Measurements from ENCODE around the gene HINT2.

The HINT2 gene

DNA sequence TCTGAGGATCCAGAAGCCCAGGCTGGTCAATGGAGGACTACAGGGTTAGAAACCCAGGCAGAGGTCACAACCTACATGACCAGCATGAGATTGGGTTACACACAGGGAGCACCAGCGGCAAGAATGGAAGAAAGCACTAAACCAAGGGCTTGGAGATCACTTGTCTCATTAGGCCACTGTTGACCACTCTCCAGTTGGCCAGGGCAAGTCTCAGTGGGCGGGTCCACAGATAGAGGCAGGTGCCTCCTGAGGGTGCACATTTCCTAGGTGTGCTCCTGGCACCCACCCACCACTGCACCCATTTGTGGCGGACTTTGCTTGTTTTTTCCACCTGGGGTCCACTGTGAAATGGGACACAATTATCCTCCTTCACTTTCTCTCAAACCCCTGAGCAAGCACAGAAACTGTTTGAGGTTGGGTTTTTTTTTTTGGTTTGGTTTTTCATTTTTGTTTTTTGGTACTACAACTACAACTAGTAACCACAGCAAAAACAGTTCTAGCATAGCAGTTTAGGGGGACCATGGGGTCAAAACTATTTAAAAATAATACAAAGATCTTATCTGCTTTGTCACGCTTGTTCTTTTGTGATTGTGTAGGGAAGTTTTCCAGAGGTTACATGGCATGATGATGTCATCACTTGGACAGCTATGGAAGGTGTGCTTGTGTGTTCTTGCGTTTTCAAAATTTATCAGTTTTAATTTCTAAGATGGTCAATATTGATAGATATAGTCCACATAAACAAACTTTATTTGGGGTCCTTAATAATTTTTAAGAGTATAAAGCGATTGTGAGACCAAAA, 17.3 kb downstream of the HINT2 start:
- Histone ChIP-seq H3K9ac (ENCODE audit: low read depth in 1 of 2, low read length in 2 of 2) (no peak overlapping the region), H3K4me1 (ENCODE audit: control insufficient read depth in 1 of 2, insufficient read depth in 2 of 2, low read length in 2 of 2) (peaks cover 2 to 4% of the 10 kb centered on the region in 2 donors), H3K27me3 (ENCODE audit: control insufficient read depth in 1 of 2, insufficient read depth in 2 of 2, low read length in 2 of 2) (no peaks in the 10 kb centered on the region), H3K9me3 (ENCODE audit: control insufficient read depth in 1 of 2, low read length in 2 of 2) (no peaks in the 10 kb centered on the region), H3K36me3 (ENCODE audit: control insufficient read depth in 1 of 2, insufficient read depth in 2 of 2, low read length in 2 of 2) (peaks cover 8 to 28% of the 10 kb centered on the region in 2 donors), H3K27ac (ENCODE audit: low read depth, low read length) (no peak overlapping the region), H3K4me3 (ENCODE audit: low read depth in 1 of 2, low read length in 2 of 2) (no peak overlapping the region)

DNA sequence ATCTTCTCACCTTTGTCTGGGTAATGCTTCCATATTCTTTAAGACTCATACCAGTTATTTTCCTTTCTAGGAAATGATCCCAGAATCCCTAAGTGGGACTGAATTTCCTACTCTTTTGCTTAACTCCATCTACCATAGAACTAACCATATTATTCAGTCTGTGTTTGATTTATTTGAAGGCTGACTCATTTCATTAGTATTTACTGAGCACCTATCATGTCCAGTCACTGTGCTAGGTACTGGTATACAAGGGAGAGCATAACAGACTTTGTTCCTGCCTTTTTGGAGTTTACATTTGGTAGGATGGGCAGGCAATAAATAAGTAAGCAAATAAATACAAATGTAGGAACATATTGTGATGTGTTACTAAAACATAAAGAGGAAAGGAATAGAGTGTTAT, 19.1 kb downstream of the HINT2 start:
- H3K4me1 ChIP-seq (ENCODE audit: control insufficient read depth in 1 of 2, insufficient read depth in 2 of 2, low read length in 2 of 2), result peaks cover 4 to 5% of the 10 kb centered on the region in 2 donors

DNA sequence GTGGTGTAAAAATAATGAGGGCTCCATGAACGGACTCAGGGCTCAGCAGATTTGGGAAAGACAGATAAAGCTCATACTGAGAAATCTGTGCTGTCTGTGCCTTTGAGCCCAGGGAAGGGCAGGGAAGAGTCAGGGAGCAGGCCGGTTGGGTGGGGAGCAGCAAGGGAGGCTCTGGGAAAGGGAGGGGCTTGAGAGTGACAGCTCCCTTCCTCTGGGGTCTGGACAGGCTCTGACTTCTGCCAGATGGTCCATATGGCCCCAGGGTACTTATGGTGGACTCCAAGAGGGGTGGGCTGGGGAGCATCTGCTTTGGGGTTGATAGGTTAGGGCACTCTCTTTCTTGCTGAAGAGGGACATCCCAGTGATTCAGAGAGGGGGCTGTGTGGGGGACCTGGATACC, 21.4 kb downstream of the HINT2 start:
- Histone ChIP-seq H3K4me1 (ENCODE audit: control insufficient read depth in 1 of 2, insufficient read depth in 2 of 2, low read length in 2 of 2) (peaks cover 4 to 5% of the 10 kb centered on the region in 2 donors), H3K9me3 (ENCODE audit: control insufficient read depth in 1 of 2, low read length in 2 of 2) (no peaks in the 10 kb centered on the region), H3K27ac (ENCODE audit: low read depth, low read length) (no peak overlapping the region), H3K36me3 (ENCODE audit: control insufficient read depth in 1 of 2, insufficient read depth in 2 of 2, low read length in 2 of 2) (peaks cover 0 to 10% of the 10 kb centered on the region in 2 donors), H3K27me3 (ENCODE audit: control insufficient read depth in 1 of 2, insufficient read depth in 2 of 2, low read length in 2 of 2) (no peaks in the 10 kb centered on the region), H3K4me3 (ENCODE audit: low read depth in 1 of 2, low read length in 2 of 2) (no peak overlapping the region), H3K9ac (ENCODE audit: low read depth in 1 of 2, low read length in 2 of 2) (no peak overlapping the region)

More for the DNA sequence above, 19.1 kb downstream of the HINT2 start:
- Histone ChIP-seq H3K9ac (ENCODE audit: low read depth in 1 of 2, low read length in 2 of 2) (no peak overlapping the region), H3K27me3 (ENCODE audit: control insufficient read depth in 1 of 2, insufficient read depth in 2 of 2, low read length in 2 of 2) (no peaks in the 10 kb centered on the region), H3K36me3 (ENCODE audit: control insufficient read depth in 1 of 2, insufficient read depth in 2 of 2, low read length in 2 of 2) (peaks cover 0 to 18% of the 10 kb centered on the region in 2 donors), H3K4me3 (ENCODE audit: low read depth in 1 of 2, low read length in 2 of 2) (no peak overlapping the region), H3K9me3 (ENCODE audit: control insufficient read depth in 1 of 2, low read length in 2 of 2) (no peaks in the 10 kb centered on the region), H3K27ac (ENCODE audit: low read depth, low read length) (no peak overlapping the region)

DNA sequence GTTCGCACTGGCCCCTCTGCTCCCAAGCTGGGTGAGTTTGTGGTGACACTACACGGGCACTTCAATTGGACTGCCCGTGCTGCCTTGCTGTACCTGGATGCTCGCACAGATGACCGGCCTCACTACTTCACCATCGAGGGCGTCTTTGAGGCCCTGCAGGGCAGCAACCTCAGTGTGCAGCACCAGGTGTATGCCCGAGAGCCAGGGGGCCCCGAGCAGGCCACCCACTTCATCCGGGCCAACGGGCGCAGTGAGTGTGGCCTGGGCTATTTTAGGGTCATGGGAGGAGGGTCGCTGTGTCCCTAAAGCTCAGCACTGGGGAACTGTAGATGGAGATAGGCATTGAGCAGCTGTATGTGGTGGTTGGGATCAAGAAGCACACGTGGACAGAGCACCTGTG, 22.0 kb downstream of the HINT2 start:
- Histone ChIP-seq H3K4me1 (ENCODE audit: control insufficient read depth in 1 of 2, insufficient read depth in 2 of 2, low read length in 2 of 2) (peaks cover 4 to 5% of the 10 kb centered on the region in 2 donors), H3K27me3 (ENCODE audit: control insufficient read depth in 1 of 2, insufficient read depth in 2 of 2, low read length in 2 of 2) (no peaks in the 10 kb centered on the region), H3K4me3 (ENCODE audit: low read depth in 1 of 2, low read length in 2 of 2) (no peak overlapping the region), H3K27ac (ENCODE audit: low read depth, low read length) (no peak overlapping the region), H3K9ac (ENCODE audit: low read depth in 1 of 2, low read length in 2 of 2) (no peak overlapping the region), H3K36me3 (ENCODE audit: control insufficient read depth in 1 of 2, insufficient read depth in 2 of 2, low read length in 2 of 2) (peaks cover 0 to 10% of the 10 kb centered on the region in 2 donors), H3K9me3 (ENCODE audit: control insufficient read depth in 1 of 2, low read length in 2 of 2) (no peaks in the 10 kb centered on the region)

DNA sequence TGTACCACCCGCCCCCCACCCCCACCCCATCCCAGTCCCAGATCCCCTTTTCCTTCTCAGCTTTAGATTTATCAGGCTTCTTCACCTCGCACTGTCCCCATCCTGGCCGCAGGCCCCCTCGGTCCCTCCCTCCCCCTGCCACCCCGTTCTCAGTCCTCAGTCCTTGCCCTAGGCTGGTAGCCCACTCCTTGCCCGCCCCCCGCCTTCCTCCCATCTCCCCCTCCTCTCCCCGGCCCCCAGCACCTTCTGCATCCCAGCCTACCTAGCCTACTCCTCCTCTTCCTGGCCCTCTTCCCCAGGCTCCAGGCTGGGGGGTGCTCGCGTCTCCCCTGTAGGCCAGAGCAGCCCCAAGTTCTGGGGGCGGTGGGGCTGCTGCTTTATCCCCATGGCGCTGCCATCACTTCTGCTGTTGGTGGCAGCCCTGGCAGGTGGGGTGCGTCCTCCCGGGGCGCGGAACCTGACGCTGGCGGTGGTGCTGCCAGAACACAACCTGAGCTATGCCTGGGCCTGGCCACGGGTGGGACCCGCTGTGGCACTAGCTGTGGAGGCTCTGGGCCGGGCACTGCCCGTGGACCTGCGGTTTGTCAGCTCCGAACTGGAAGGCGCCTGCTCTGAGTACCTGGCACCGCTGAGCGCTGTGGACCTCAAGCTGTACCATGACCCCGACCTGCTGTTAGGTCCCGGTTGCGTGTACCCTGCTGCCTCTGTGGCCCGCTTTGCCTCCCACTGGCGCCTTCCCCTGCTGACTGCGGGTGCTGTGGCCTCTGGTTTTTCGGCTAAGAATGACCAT, 22.6 kb downstream of the HINT2 start:
- peaks cover 4 to 5% of the 10 kb centered on the region in 2 donors for H3K4me1 ChIP-seq (ENCODE audit: control insufficient read depth in 1 of 2, insufficient read depth in 2 of 2, low read length in 2 of 2)

DNA sequence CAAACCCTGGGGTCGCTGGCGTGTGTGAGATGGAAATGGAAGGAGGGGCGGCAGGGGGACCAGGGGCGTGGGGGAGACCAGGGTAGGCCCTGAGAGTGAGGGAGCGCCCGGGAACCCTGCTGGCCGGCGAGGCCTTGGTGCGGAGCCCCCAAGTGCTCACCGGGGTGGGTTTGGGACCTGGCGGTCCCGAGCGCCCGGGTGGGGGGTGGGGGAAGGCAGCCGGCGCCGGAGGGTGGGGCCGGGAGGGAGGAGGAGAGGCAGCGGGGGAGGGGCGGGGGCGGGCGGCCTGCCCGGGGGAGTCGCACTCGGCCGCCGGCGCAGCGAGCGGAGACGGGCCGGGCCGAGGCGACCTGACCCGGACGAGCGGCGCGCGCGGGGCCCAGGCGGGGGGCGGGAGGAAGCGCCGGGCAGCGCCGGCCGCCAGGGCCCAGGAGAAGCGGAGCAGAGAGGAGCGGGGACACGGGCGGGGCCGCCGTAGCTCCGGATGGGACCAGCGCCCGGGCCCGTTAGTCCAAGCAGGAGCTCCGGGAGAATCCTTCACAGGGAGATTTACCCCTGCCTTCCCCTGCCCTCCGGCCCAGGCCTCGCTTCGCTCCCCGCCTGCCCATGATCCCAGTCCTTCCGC, 23.4 kb downstream of the HINT2 start, which contains the start of gene NPR2:
Gene NPR2 (plus strand): TSS at position 295 of the 625 bp plus-strand sequence. CDS start 818 bp downstream, outside the sequence.
- no peak within 1 kb of the TSS for H3K9ac ChIP-seq (ENCODE audit: low read depth in 1 of 2, low read length in 2 of 2)
- peaks cover 0 to 10% of the 10 kb centered on the region in 2 donors for H3K36me3 ChIP-seq (ENCODE audit: control insufficient read depth in 1 of 2, insufficient read depth in 2 of 2, low read length in 2 of 2)
- peak within 1 kb of the TSS in 1 of 2 donors; percentile 40 for H3K4me3 ChIP-seq (ENCODE audit: low read depth in 1 of 2, low read length in 2 of 2)
- H3K4me1 ChIP-seq (ENCODE audit: control insufficient read depth in 1 of 2, insufficient read depth in 2 of 2, low read length in 2 of 2), result peaks cover 4 to 5% of the 10 kb centered on the region in 2 donors
- no peaks in the 10 kb centered on the region for H3K9me3 ChIP-seq (ENCODE audit: control insufficient read depth in 1 of 2, low read length in 2 of 2)
- H3K27ac ChIP-seq (ENCODE audit: low read depth, low read length), result no peak within 1 kb of the TSS
- no peaks in the 10 kb centered on the region for H3K27me3 ChIP-seq (ENCODE audit: control insufficient read depth in 1 of 2, insufficient read depth in 2 of 2, low read length in 2 of 2)

More for the DNA sequence above, 22.6 kb downstream of the HINT2 start:
- no peak overlapping the region for H3K9ac ChIP-seq (ENCODE audit: low read depth in 1 of 2, low read length in 2 of 2)
- H3K4me3 ChIP-seq (ENCODE audit: low read depth in 1 of 2, low read length in 2 of 2), result no peak overlapping the region
- no peaks in the 10 kb centered on the region for H3K27me3 ChIP-seq (ENCODE audit: control insufficient read depth in 1 of 2, insufficient read depth in 2 of 2, low read length in 2 of 2)
- no peak overlapping the region for H3K27ac ChIP-seq (ENCODE audit: low read depth, low read length)
- H3K9me3 ChIP-seq (ENCODE audit: control insufficient read depth in 1 of 2, low read length in 2 of 2), result no peaks in the 10 kb centered on the region
- H3K36me3 ChIP-seq (ENCODE audit: control insufficient read depth in 1 of 2, insufficient read depth in 2 of 2, low read length in 2 of 2), result peaks cover 0 to 10% of the 10 kb centered on the region in 2 donors

DNA sequence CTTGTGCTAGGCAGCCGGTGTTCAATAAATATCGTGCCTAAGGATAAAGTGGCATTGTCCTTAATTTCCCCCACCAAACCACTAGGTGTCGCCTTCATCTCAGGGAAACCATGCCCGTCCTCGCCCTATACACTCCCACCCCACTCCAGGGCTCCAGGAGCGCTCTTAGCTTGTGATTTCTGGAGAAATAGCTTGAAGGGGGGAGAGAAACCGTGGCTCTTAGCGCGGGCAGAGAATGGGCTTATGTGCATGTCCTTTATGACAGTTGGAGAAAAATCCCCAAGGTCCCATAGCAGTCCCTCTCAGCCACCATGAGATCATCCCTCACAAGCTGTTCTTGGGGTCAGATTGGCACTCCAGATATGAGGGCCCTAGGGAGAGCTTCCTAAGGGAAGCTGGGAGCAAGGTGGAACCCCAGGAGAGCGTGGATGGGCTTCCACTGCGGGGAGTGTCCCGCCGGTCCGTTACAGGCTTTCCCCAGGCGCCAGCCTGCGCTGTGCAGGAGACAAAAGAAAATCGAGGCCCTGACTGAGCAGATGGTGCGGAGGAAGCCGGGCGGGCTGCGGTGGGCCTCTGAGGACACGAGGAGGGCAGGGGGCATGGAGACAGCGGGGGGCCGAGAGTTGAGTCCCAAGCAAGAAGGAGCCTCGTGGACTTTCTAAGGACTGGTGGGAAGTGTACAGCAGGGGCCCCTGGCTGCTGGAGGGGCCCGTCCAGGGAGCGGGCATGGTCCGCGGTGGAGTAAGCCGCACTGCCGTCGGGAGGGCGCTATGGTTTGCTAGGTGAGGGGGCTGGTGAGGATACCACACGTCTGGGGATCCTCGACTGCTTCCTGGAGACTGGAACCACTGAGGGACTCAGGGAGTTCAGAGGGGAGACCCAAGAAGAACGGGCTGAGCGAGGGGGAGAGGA, 24.2 kb downstream of the HINT2 start:
- H3K27ac ChIP-seq (ENCODE audit: low read depth, low read length), result no peak overlapping the region
- H3K9ac ChIP-seq (ENCODE audit: low read depth in 1 of 2, low read length in 2 of 2), result no peak overlapping the region
- no peaks in the 10 kb centered on the region for H3K9me3 ChIP-seq (ENCODE audit: control insufficient read depth in 1 of 2, low read length in 2 of 2)
- H3K4me1 ChIP-seq (ENCODE audit: control insufficient read depth in 1 of 2, insufficient read depth in 2 of 2, low read length in 2 of 2), result peaks cover 4 to 5% of the 10 kb centered on the region in 2 donors
- no peak overlapping the region for H3K4me3 ChIP-seq (ENCODE audit: low read depth in 1 of 2, low read length in 2 of 2)
- H3K36me3 ChIP-seq (ENCODE audit: control insufficient read depth in 1 of 2, insufficient read depth in 2 of 2, low read length in 2 of 2), result peaks cover 0 to 10% of the 10 kb centered on the region in 2 donors
- no peaks in the 10 kb centered on the region for H3K27me3 ChIP-seq (ENCODE audit: control insufficient read depth in 1 of 2, insufficient read depth in 2 of 2, low read length in 2 of 2)

DNA sequence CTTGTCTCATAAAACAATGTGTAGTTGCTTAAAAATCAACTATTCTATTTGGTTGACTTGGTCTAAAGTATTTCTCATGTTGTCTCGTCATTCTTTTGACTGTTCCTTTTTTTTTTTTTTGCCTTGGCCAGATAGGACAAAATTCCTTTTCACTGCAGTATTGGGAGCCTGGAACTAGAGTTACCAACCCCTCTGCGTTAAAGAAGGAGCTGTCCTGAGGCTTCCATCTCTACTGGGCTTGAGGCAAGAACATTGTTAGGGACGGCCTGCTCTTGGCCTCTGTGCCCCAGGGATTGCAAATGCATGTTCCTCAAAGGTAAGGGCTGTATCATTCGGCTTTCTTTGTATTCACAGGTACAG, 24.8 kb downstream of the HINT2 start:
- no peaks in the 10 kb centered on the region for H3K9me3 ChIP-seq (ENCODE audit: control insufficient read depth in 1 of 2, low read length in 2 of 2)
- H3K36me3 ChIP-seq (ENCODE audit: control insufficient read depth in 1 of 2, insufficient read depth in 2 of 2, low read length in 2 of 2), result peaks cover 0 to 10% of the 10 kb centered on the region in 2 donors
- H3K27ac ChIP-seq (ENCODE audit: low read depth, low read length), result no peak overlapping the region
- no peaks in the 10 kb centered on the region for H3K27me3 ChIP-seq (ENCODE audit: control insufficient read depth in 1 of 2, insufficient read depth in 2 of 2, low read length in 2 of 2)
- no peak overlapping the region for H3K4me3 ChIP-seq (ENCODE audit: low read depth in 1 of 2, low read length in 2 of 2)
- H3K9ac ChIP-seq (ENCODE audit: low read depth in 1 of 2, low read length in 2 of 2), result no peak overlapping the region
- peaks cover 4 to 5% of the 10 kb centered on the region in 2 donors for H3K4me1 ChIP-seq (ENCODE audit: control insufficient read depth in 1 of 2, insufficient read depth in 2 of 2, low read length in 2 of 2)

DNA sequence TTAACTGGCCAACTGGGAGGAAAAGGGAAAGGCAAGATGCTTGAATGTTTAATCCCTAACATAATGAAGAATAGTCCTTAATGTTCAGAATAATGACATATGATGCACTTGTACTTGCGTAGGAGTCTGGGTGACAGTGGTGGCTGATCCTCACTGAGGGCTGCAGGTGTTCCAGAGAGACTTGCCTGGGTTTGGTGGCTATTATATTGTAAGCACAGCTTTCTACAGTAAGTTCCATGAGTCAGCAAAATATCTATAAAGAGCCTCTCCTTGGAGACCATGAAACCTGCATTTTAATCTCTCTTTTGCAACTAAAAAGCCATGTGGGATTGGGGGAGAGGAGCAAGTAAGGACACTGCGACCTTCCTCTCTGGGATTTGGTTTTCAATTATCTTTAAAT, 25.3 kb downstream of the HINT2 start:
- H3K9ac ChIP-seq (ENCODE audit: low read depth in 1 of 2, low read length in 2 of 2), result no peak overlapping the region
- H3K4me3 ChIP-seq (ENCODE audit: low read depth in 1 of 2, low read length in 2 of 2), result no peak overlapping the region

More for the DNA sequence above, 25.3 kb downstream of the HINT2 start:
- no peaks in the 10 kb centered on the region for H3K27me3 ChIP-seq (ENCODE audit: control insufficient read depth in 1 of 2, insufficient read depth in 2 of 2, low read length in 2 of 2)
- H3K36me3 ChIP-seq (ENCODE audit: control insufficient read depth in 1 of 2, insufficient read depth in 2 of 2, low read length in 2 of 2), result peaks cover 0 to 10% of the 10 kb centered on the region in 2 donors
- no peak overlapping the region for H3K27ac ChIP-seq (ENCODE audit: low read depth, low read length)
- H3K4me1 ChIP-seq (ENCODE audit: control insufficient read depth in 1 of 2, insufficient read depth in 2 of 2, low read length in 2 of 2), result peaks cover 4 to 5% of the 10 kb centered on the region in 2 donors
- H3K9me3 ChIP-seq (ENCODE audit: control insufficient read depth in 1 of 2, low read length in 2 of 2), result no peaks in the 10 kb centered on the region
